ENCODE data around the gene HDAC4.

DNA sequence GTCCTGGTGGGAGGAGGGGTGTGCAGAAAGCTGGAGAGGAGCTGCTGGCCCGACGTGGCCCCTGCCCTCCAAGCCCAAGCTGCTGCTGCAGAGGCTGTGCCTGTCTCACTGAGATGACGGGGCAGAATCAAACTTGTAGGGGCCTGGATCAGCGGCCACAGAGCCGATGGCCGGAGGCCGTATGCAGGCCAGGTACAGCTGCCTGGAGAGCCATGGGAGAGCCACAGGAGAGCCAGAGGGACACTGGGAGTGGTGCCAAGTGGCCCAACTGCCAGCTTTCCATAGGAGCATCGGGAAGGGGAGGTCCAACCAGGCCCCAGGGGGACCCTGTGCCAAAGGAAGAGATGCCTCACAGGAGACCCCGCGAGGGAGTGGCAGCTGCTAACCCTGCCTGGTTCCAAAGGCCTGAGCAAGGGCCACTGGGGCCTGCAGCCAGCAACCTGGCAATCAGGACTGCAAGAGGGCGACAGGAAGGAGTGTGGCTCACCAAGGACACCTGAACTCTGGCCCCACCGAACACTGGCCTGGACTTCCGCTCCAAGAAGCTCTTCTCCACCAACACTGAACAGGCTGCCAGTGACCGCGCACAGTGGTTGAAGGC, 70.7 kb downstream of the HDAC4 start:
- TF ChIP-seq, protein P1, sequence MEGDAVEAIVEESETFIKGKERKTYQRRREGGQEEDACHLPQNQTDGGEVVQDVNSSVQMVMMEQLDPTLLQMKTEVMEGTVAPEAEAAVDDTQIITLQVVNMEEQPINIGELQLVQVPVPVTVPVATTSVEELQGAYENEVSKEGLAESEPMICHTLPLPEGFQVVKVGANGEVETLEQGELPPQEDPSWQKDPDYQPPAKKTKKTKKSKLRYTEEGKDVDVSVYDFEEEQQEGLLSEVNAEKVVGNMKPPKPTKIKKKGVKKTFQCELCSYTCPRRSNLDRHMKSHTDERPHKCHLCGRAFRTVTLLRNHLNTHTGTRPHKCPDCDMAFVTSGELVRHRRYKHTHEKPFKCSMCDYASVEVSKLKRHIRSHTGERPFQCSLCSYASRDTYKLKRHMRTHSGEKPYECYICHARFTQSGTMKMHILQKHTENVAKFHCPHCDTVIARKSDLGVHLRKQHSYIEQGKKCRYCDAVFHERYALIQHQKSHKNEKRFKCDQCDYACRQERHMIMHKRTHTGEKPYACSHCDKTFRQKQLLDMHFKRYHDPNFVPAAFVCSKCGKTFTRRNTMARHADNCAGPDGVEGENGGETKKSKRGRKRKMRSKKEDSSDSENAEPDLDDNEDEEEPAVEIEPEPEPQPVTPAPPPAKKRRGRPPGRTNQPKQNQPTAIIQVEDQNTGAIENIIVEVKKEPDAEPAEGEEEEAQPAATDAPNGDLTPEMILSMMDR (IDR thresholded peaks at IDR 0.05): no peak
- TF ChIP-seq EZH2 (IDR thresholded peaks at IDR 0.05; ENCODE audit: borderline replicate concordance, insufficient read depth, low read depth, low read length, poor library complexity, severe bottlenecking): no peak
